NB4 (cell line): ENCODE measurements around the gene HYAL1.

Experiments used
- MYC ChIP-seq: IDR thresholded peaks from 2 replicates; pipeline ENCODE4 v1.6.1; 2011; ENCODE audit warnings: low read depth, low read length
- POLR2A ChIP-seq: IDR thresholded peaks from 2 replicates; pipeline ENCODE4 v1.6.1; 2011; ENCODE audit warnings: mild to moderate bottlenecking; ENCODE audit not compliant: insufficient read length; ENCODE audit errors: extremely low read depth
- TF ChIP-seq, protein P1 (sequence below): IDR thresholded peaks from one replicate; pipeline ENCODE4 v1.5.1; 2012; ENCODE audit warnings: low read depth, low read length
- TF ChIP-seq, protein P2 (sequence below): IDR thresholded peaks from 2 replicates; pipeline ENCODE4 v1.6.1; 2011; ENCODE audit warnings: low read depth, low read length

DNA sequence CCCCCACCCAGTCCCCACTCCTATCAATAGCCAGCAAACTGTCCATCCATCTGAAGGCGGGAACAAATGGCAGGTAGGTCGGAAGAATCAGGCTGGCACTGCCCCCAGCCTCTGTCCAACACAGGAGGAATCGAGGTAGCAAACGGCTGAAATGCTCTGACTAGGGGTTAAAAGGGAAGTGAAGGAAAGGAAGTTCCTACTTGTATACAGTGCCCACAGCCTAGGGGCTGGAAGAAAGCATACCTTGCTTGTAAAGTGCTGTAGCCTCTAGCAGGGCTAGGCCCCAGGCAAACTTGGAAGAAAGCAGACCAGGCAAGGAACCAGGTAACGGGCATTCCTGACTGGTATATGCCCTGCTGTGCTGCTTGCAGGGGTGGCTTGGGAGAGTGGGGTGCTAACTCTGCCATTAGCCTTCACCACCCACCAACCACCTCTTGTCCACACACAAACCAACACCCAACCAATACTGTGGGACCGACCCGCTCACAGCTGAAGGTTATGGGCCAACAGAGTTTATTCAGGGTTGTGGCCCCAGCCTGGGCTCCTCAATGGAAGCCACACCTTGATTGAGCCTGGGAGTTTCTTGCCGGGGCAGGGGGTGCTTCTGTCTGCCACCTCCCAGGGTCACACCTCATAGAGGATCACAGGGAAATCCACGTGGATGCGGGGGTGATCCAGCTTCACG lies 22.3 kb upstream of the HYAL1 start:
- TF ChIP-seq, protein P1, sequence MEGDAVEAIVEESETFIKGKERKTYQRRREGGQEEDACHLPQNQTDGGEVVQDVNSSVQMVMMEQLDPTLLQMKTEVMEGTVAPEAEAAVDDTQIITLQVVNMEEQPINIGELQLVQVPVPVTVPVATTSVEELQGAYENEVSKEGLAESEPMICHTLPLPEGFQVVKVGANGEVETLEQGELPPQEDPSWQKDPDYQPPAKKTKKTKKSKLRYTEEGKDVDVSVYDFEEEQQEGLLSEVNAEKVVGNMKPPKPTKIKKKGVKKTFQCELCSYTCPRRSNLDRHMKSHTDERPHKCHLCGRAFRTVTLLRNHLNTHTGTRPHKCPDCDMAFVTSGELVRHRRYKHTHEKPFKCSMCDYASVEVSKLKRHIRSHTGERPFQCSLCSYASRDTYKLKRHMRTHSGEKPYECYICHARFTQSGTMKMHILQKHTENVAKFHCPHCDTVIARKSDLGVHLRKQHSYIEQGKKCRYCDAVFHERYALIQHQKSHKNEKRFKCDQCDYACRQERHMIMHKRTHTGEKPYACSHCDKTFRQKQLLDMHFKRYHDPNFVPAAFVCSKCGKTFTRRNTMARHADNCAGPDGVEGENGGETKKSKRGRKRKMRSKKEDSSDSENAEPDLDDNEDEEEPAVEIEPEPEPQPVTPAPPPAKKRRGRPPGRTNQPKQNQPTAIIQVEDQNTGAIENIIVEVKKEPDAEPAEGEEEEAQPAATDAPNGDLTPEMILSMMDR, result no peak
- TF ChIP-seq POLR2A (no peak), MYC (no peak)
- TF ChIP-seq, protein P2, sequence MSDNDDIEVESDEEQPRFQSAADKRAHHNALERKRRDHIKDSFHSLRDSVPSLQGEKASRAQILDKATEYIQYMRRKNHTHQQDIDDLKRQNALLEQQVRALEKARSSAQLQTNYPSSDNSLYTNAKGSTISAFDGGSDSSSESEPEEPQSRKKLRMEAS, result no peak
